ENCODE data around the gene PHOX2B.
"Not testable (repeated sequence)": the region's sequence is repeated elsewhere in the genome, so short reads cannot be mapped to it uniquely, and the experiment has no call there.

PHOX2B gene

DNA sequence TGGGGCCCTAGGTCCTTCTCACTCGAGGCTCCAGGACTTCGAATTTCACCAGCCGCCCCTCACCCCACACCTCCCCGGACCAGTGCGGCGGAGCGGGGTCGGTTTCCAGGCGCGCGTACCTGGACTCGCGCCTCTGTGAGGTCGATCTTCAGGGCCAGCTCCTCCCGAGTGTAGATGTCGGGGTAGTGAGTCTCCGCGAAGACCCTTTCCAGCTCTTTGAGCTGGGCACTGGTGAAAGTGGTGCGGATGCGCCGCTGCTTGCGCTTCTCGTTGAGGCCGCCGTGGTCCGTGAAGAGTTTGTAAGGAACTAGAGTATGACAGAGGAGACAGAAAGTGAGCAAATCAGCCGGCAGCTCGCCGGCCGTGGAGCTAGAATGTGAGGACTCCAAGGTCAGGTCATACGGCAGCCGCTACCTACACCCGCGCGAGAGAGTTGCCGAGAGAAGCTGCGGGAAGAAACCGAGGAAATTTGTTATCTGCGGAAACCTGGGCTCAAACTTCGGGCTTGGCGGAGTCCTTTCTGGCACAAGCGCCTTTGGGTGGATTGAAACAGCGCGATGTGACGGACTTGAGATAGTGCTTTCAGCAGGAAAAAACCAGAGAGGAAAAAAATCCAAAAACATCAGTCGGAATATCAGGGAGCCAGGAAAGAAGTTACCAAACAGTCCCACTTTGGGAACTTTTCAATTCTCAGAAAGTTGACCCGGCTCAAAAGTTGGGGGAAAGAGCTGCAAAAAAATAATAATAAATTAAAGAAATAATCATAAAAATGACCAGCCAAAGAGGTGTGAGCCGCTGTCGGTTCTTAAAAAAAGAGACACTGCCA is 1.1 kb downstream of the PHOX2B start:
- no peak for DNase-seq

DNA sequence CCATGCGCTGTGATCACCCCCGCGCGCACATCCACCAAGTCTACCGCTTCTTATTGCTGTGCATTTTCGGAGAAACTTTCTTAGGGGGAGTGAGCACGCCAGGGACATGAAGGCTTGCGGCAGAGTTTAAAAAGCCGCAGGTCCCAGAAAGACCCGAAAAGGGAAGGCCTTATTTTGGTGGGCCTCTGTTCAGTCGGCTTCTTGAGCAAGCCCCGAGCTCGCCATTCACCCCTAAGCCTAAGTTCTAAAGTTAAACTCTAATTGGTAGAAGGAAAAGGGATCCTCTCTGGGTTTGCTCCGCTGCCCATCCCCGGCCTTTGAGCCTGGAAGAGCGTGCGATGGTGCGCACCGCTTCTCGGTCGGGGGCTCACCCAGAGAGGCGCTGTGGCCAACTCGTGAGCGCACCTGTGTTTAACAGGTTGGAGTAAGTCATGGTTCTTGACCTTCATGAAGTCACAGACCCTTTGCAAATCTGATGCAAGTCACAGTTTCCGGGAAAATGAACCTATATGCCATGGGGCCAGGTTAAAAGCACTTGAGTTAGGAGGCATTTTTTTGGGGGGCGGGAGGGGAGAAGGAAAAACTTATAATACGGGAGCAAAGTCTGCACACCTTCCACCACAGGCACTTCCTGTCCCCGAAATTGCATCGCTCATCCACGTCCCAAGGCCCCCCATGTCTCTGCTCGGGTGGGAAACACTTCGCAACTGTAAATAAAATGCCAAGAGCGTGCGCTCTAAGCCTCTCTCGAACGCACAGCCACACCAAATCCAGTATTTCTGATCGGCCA is 1.9 kb downstream of the PHOX2B start:
- no peak for DNase-seq

DNA sequence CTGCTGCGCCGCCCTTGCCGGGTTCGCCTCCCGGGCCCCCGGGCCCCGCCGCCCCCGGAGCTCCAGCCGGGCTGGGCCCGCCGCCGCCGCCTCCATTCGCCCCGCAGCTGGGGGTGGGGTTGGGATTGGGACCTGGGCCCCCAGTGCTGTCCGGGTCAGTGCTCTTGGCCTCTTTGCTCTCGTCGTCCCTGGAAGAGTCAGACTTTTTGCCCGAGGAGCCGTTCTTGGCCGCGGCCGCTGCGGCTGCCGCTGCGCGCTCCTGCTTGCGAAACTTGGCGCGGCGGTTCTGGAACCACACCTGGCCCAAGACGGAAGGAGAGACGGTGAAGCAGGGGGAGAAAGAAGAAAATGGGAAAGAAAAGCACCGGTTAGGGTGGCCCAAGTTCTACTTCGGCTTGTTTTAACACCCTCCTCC is 2.5 kb downstream of the PHOX2B start:
- no peak for DNase-seq

DNA sequence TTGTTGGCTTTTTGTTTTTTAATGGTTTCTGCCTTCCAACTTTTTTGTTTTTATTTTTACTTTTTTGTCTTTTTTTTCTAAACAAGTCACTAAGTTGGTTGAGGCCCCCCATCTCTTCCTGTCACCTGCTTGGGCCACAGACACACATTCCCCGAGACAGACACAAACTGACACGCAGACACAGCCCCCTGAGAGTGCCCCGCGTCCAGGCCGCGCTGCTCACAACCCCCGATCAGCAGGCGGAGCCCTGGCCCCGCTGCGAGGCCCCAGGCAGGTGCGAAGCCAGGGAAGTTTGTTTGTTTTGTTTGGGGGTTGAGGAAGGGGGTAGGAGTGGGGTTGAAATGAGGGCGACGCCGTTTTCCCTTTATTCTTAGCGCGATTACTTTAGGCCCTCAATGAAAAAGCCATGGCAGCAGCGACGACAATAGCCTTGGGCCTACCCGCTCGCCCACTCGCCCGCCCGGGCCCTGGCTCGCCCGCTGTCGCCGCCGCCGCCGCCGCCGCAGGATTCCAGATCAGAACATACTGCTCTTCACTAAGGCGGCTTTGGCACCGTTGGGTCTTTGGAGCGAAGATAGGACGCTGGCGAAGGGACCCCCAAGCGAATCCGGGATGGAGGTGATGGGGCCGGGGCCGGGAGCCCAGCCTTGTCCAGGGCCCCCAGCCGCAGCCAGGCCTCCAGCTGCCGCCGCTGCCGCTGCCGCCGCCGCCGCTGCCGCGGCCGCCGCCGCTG is 3.1 kb downstream of the PHOX2B start:
- no peak for DNase-seq

DNA sequence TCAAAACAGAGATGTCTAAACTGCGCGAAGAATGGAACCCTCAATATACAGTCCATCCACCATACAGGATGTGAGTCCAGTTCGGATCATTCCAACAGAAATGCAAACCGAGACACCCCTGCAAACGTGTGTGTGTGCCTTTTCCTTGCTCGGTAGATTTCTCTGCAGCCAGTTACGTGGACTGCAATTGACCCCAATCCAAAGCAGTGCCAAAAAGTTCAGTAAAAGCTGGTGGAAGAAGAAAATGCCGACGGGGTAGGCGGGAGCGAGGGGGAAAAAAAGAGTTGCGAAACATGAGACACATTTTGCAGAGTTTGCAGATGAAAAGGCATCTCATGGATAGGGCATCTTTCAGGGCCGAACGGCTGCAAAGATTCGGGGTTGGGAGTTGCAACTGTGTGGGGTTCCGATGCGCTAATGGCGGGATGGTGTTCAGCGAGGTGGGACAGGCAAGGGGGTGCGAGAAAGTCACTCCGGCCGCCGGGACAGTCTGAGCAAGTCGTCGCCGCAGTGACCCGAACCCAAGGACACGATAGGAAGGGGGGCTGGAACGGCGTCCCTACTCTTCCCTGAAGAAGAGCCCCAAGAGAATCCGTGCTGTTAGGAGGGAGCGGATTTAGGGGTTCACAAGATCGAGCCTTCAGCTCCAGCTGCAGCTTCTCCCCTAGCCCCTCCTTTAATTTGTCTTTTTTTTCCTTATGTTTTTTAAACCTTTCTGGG is 3.8 kb downstream of the PHOX2B start:
- no peak for DNase-seq

DNA sequence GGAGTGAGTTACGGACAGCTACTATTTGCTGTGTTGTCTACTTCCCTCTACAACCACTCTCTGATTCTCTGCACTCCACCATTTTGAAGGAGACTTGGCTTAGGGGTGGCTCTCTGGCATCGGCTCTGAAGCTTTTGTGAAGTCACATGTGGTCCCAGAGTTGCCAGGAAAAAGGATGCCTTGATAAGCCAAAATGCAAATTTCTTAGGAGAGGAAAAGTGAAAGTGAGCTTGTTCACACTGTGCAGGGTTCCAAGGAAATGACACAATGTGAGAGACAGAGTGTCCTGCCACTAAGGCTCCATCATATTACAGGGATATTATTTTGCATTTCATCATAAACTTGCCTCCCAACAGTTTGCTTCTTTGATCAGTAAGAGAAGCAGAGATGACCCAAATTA is 7.2 kb downstream of the PHOX2B start:
- no peak for DNase-seq

DNA sequence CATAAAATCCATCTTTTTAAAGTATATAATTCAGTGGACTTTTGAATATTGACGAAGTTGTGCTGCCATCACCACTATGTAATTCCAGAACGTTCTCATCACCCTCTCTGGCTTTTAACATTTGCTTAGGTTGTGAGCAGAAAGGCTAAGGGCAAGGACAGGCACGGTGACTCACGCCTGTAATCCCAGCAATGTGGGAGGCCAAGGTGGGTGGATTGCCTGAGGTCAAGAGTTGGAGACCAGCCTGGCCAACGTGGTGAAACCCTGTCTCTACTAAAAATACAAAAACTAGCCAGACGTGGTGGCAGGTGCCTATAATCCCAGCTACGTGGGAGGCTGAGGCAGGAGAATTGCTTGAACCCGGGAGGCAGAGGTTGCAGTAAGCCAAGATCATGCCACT is 11.0 kb downstream of the PHOX2B start:
- not testable (repeated sequence) for DNase-seq

DNA sequence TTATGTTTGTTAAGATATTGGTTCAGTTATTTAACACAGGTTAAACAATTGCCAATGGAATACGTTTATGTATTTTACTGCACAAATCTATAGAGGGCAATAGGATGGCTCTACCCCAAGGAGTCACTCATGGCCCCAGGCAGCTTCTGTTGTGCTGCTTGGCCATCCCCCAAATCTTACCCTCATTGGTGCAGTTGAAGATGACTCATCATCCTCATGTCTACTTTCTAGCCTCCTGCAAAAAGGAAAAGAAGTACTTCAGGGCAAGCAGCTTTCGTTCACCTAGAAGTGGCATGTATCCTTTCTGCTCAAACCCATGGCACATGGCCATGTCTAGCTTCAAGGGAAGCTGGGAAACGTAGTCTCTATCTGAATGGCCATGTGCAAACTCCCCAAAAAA is 14.2 kb downstream of the PHOX2B start:
- peak; percentile 59 for DNase-seq

DNA sequence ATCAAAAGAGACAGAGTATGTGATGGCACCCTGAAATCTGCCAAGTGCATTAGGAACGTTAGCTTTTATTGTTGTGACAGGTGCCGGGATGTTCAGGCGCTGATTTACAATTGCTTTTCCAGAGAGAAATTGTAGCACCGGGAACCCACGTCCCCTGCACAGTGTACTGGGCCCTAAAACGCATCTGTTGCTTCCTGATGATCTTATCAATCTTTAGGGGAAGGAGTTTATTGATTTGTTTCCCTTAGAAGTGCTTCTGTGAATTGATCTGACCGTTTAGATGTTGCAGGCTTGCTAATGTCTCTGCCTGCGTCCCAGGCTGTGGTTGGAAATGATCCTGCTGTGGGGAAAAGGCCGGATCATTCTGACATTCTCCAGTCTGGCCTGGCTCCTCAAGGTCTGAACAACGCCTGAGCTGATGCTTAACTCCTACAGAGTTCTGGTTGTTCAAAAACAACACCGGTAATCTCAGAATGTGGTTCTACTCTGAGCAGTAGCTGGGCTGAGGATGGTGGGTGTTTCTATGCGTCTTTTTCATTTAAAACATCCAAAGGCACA is 16.9 kb downstream of the PHOX2B start:
- no peak for DNase-seq

DNA sequence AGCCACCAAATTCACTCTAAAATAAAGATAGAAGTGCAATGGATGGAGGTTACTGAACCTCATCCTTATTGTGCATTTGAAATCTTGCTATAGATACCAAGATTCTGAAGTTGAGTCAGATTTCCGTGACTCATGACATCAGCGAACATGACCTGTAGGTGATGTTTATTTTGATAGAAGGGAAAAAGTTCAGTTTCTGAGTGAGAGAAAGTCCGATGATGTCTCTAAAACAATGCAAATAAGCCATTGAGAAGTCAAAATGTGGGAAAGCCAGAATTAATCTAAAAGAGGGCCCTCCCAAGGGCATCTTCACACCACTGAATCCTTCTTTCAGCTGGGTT is 20.0 kb downstream of the PHOX2B start:
- no peak for DNase-seq

DNA sequence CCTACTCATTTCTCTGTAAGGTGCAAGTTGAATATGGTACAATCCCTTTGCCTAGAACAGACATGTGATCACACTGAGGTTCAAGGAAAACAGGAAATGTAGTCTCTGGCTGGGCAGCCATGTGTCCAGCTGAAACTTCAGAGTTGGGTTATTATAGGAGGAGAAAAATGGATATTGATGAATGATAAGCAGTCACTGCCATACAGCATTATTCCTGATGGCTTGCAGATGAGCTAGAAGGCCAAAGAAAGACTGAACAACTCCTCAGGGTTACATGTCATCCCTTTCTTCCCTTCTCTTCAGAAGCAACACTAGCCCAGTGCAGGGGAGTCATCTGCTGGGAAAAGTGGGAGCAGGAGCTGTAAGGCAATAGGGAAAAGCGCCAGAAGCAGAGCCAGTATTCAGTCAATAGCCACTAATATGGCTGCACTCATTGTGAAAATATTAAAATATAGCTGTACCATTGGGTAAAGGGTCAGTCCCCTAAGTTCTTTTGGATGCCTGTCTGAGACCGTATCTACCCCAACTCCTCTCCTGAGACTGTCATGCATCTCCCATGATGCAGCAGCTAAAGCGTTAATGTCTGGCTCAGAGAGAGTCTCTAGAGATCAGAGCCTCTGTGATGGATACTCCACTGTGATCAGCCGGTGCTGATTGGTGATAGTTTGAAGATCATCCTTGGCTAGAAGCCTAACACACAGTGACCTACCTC is 20.5 kb downstream of the PHOX2B start:
- DNase-seq: no peak

DNA sequence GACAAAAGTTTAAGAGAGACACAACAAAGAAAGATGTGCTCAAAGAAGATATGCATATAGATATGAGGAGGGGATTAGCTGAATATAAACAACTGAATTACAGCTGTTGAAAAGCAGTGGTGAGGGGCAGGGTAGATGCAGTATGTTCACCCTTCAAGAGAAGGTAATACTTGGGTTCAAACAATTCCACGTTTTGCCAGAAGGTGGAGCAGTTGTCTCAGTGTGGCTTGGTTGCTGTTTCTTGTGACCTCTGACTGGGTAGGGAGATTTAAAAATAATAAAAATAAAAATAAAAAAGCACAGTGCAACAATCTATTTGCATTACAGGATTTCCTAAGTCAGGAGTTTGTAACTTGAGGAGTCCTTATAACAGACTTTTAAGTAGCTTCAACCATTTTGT is 23.3 kb downstream of the PHOX2B start:
- DNase-seq: no peak

DNA sequence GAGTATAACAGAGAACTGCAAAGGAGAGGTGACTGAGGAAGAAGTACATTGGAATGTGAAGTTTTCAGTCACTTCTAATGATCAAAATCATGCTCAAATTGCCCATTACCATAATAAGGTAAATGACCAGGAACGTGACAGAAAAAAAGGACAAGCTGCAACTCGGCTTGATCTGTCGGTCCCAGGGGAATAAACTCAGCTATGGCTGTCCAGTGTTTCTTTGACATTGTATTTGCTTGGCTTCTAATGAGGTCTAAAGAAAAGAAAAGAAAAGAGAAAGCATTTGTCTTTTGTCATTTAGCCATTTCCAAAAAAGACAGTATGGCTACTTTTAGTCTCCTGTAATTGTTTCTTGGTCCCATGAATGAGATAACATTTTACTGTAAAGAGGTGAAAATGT is 25.2 kb downstream of the PHOX2B start:
- DNase-seq: no peak

DNA sequence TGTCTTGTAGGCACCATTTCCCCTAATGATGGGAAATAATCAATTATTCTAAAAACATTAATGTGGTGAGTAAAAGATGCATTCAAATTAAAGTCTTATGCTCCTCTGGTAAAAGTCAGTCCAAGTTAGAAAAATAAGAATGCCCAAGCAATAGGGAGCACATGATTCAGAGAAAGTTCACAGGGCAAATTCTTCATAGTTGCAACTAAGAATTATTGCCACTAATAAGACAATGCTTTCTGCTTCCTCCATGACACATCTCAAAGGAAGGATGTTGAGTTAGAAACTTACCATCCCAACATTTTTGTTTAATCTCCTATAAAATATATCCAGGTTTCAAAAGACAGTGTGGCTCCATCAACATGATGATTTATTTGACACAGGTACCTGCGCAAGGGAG is 26.3 kb downstream of the PHOX2B start:
- DNase-seq: no peak

DNA sequence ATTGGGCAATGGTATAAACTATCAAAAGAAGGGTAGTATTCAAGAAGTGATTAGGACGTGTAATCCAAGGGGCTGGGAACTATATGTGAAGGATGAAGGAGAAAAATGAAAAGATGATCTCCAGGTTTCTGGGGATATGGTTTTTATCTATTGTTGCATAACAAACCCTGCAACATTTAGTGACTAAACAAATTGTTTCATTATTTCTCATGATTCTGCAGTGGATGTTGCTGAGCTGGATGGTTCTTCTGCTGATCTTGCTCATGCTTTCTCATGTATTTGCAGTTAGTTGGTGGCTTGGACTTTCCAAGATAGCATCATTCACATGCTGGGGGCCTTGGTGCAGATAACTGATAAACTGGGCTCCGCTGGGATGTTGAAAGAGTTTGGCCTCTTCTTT is 29.1 kb downstream of the PHOX2B start:
- DNase-seq: no peak

DNA sequence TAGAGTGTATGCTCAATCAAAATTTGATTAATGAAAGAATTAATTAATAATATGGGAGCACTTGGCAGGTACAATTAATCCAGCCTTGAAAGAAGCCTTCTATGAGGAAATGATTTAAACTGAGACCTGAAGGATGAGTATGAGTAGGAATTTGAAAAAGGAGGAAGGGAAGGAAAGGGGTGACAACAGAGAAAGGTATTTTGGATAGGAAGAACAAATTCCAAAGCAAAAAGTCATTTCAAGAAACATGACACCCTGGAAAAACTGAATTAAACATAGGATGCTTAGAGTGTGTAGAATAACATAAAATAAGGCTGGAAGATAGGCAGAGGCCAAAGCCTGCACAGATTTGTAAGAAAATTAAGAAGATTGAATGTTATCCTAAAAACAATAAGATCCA is 29.6 kb downstream of the PHOX2B start:
- no peak for DNase-seq

DNA sequence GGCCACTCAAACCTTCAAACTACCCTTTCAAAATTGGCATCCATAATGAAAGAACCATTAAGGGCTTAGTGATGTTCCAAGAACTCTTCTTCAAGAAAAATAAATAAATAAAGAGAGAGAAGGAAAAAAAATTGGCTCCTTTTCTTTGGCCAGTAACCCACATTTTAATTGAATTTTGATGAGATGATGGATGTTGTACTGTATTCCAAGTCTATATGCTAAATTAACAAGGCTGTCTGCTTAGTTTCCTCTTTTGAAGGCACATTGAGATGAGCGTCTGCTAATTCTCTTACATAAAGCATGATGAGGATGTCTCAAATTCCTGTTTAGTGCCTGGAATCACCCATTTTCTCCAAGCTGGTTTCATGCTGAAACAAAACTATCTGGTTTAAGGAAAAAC is 33.4 kb downstream of the PHOX2B start:
- no peak for DNase-seq

DNA sequence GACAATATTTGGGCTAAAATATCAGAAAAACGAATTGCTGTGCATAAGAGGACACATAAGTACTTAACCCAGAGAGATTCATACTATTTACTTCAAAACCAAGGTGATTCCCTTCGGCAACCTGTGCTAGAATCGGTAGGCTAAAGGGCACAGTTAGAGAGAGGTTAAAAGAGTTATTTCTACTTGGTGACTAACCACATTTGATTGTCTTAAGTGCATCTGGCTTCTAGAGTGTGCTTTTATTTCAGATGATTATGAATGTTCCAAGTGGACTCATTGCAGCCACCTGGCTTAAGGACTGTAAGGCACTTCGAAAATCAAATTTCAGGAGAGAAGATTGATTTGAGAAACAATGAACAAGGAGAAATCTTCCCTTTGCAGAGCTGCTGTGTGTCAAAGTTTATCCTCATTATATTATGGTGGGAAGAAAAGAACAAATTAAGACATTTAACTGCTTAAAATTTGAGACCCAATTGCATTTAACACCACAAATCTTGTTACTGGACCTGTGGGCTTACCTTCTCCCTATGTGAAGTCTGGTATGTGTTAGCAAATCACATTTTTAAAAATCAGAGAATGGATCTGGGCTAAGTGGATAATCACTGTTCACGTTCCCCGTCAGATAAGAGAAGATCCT is 34.0 kb downstream of the PHOX2B start:
- DNase-seq: no peak

DNA sequence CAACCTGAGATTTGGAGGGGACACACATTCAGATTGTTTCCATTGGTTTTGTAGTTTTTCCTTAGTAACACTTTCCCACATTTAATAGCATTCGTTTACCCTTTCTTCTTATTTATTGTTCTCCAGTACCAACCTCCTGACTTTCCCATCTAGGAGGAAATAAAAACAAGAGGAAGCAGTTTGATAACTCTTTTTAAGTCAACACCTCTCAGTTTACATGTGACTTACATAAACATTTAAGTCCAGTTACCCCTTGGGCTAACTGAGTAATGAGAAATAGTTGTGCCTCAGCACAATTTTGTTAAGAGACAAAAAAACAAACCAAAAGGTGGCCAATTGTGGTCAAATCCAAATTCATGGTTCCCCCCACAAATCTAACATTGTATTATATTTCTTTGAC is 34.8 kb downstream of the PHOX2B start:
- no peak for DNase-seq

DNA sequence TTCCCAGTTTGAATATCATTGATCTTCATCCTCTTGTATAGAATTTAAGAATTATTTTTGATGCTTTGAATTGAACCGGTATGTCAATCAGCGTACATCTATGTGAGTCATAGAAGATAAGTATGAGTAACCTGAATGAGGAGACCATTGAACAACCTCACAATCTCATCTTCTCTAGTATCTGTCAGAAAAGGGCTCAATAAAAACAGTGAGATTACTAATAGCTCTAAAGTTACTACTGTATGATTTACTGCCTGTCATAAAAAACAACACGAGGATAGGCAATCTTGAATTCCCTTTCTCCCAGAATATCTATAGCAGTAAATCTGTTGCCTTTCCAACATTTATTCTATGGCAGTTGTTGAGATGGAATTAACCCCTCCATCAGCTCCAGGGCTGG is 36.1 kb downstream of the PHOX2B start:
- DNase-seq: no peak

DNA sequence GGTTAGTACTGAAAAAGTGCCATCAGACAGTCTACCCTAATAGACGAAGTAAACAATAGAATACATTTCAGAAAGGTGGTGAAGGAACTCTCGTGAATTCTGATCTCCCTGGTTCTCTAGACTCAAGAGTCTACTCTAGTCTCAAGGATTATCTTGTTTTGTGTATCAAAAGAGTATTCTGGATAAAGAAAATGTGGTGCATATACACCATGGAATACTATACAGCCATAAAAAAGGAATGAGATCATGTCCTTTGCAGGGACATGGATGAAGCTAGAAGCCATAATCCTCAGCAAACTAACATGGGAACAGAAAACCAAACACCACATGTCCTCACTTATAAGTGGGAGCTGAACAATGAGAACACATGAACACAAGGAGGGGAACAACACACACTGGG is 36.9 kb downstream of the PHOX2B start:
- DNase-seq: not testable (repeated sequence)
